ENCODE results near the gene EFCAB14. TPM values are rescaled to one million over a fixed set of nuclear protein-coding genes. Genes with fewer than 3 reads are reported as not detected.

EFCAB14 gene
- total and polyA plus RNA-seq, 10 of the 15 experiments (the other 5 are each of a cell fraction or from before 2014, with no cell fraction given) = 7.8 to 66.0 (median 41.6) TPM

GRCh38 chr1:46768445-46768844 lies 49.5 kb upstream of the EFCAB14 start:
- no peak overlapping the region for H2AFZ ChIP-seq (ENCODE audit: control insufficient read depth, low read depth, low read length)
- no peak for ATAC-seq
- POLR2A ChIA-PET = no interaction called here
- CTCF ChIA-PET = no interaction called here
- peaks cover 6% of the 10 kb centered on the region; the same call in 1 of the 3 replicates for H3K9me3 ChIP-seq (replicated peaks; ENCODE audit: control insufficient read depth, insufficient read depth, low read length)
- no peaks in the 10 kb centered on the region for H3K79me2 ChIP-seq (ENCODE audit: control insufficient read depth, insufficient read depth, low read length)
- FAIRE-seq = no peak
- BruUV-seq (replicated peaks) = no TSS peak
- WGBS (ENCODE audit: insufficient coverage, insufficient replicate concordance, low lambda C conversion rate, missing lambda C conversion rate) = 23% methylated on average over 5 of the region's 5 CpGs
- no peaks in the 10 kb centered on the region for H3K4me1 ChIP-seq (ENCODE audit: control insufficient read depth, insufficient read depth, low read length)
- H3K4me3 ChIP-seq = no peak overlapping the region
- no peak overlapping the region for H3K4me2 ChIP-seq (ENCODE audit: control insufficient read depth, insufficient read depth)
- no peak for DNase-seq (ENCODE audit: low read depth, low spot score)
- TF ChIP-seq CREM (IDR thresholded peaks at IDR 0.05; ENCODE audit: low read depth) (no peak), ZNF207 (IDR thresholded peaks at IDR 0.05; ENCODE audit: borderline replicate concordance) (no peak), TCF7 (IDR thresholded peaks at IDR 0.05; ENCODE audit: borderline replicate concordance) (no peak), ASH2L (IDR thresholded peaks at IDR 0.05; ENCODE audit: borderline replicate concordance, low read depth) (no peak), CHD2 (IDR thresholded peaks at IDR 0.05; ENCODE audit: borderline replicate concordance, low read depth, low read length) (no peak), POLR2A (IDR thresholded peaks at IDR 0.05; ENCODE audit: low read depth, low read length) (no peak), NRF1 (conservative IDR thresholded peaks at IDR 0.05; ENCODE audit: low read depth, low read length) (no peak), IKZF1 (conservative IDR thresholded peaks at IDR 0.05) (no peak), ZNF217 (IDR thresholded peaks at IDR 0.05) (no peak), RAD51 (IDR thresholded peaks at IDR 0.05) (no peak), MLLT1 (IDR thresholded peaks at IDR 0.05) (no peak), BCLAF1 (IDR thresholded peaks at IDR 0.05) (no peak)
- no peaks in the 10 kb centered on the region for H4K20me1 ChIP-seq (ENCODE audit: control insufficient read depth, insufficient read depth)
- H3K36me3 ChIP-seq (ENCODE audit: control insufficient read depth in 2 of 2, insufficient read depth in 2 of 2, low read length in 1 of 2) = no peaks in the 10 kb centered on the region
- H3K27me3 ChIP-seq (replicated peaks in 1 of 2; ENCODE audit: control insufficient read depth in 2 of 2, insufficient read depth in 2 of 2, low read length in 1 of 2) = no peaks in the 10 kb centered on the region
- RAD21 ChIA-PET (ENCODE audit: unreplicated experiment) = no interaction called here
- intact Hi-C loops (cut with micrococcal nuclease; ENCODE audit: unreplicated experiment) (no loop called here), in situ Hi-C loops (cut with MboI) (no loop called here)
- H3K27ac ChIP-seq (ENCODE audit: control insufficient read depth, insufficient read depth) = no peak overlapping the region
- H3K9ac ChIP-seq (ENCODE audit: control insufficient read depth, insufficient read depth, low read length) = no peak overlapping the region
- SMC1A ChIA-PET (ENCODE audit: uncharacterized antibody, unreplicated experiment) = no interaction called here
